SK-N-SH (cell line): ENCODE results near the gene CCDC93. TPM values are rescaled to one million over a fixed set of nuclear protein-coding genes. Genes with fewer than 3 reads are reported as not detected.
A peak's percentile ranks its signal among the peaks of the same experiment; 100 is the strongest.

Experiments used
- CTCF ChIA-PET: fragments of 300-600, 350-600 bp; formaldehyde crosslinking; extraction: SDS; loops from one replicate; lab custom pipeline; 2021; lab: Yijun Ruan, JAX
- POLR2A ChIA-PET: fragments of 350-600 bp; sonication (Branson Sonifier 250); formaldehyde crosslinking; extraction: SDS; loops from one replicate; lab custom pipeline; 2020; ENCODE audit warnings: antibody characterized with exemption, inconsistent platforms; lab: Yijun Ruan, JAX
- DNase-seq: peaks from one replicate; pipeline ENCODE4 v3.0.0; 2012
- H2AFZ ChIP-seq: fragments of 200-600 bp; sonication (generic); 2 replicates; pipeline ENCODE4 v1.8.1; 2016; ENCODE audit warnings: antibody characterized with exemption, mild to moderate bottlenecking, low read depth
- H3F3A ChIP-seq: fragments of 200-600 bp; sonication (generic); replicated peaks from 2 replicates; pipeline ENCODE3; 2016; ENCODE audit warnings: antibody characterized with exemption, mild to moderate bottlenecking; ENCODE audit not compliant: insufficient read depth
- H3K27ac ChIP-seq, 2 experiments: fragments of 200-500 bp in 1 of 2; fragments of 200-600 bp in 1 of 2; sonication (Bioruptor generic) in 1 of 2; sonication (generic), shearing (Covaris generic) in 1 of 2; 2 replicates each; pipeline versions ENCODE4 v1.5.1 to v1.6.1; 2014 to 2016; ENCODE audit warnings: low read depth in 2 of 2, inconsistent platforms in 1 of 2, low read length in 1 of 2, mild to moderate bottlenecking in 1 of 2, mixed read lengths in 1 of 2
- H3K27me3 ChIP-seq: fragments of 200-600 bp; sonication (generic), shearing (Covaris generic); 2 replicates; pipeline ENCODE4 v1.6.1; 2016; ENCODE audit warnings: mixed run types; ENCODE audit not compliant: insufficient read depth
- H3K36me3 ChIP-seq, 2 experiments: fragments of 200-500 bp in 1 of 2; fragments of 200-600 bp in 1 of 2; sonication (Bioruptor generic) in 1 of 2; sonication (generic) in 1 of 2; replicated peaks in 1 of 2; 2 replicates each; pipeline versions ENCODE3 to v1.5.1; 2014 to 2016; ENCODE audit warnings: low read length in 1 of 2, mild to moderate bottlenecking in 1 of 2; ENCODE audit not compliant: insufficient read depth in 2 of 2, control insufficient read depth in 1 of 2
- H3K4me1 ChIP-seq, 2 experiments: fragments of 200-500 bp in 1 of 2; fragments of 200-600 bp in 1 of 2; sonication (Bioruptor generic) in 1 of 2; sonication (generic), shearing (Covaris generic) in 1 of 2; 2 replicates each; pipeline versions ENCODE4 v1.5.1 to v1.6.1; 2014 to 2016; ENCODE audit warnings: low read depth in 1 of 2, low read length in 1 of 2, mixed run types in 1 of 2; ENCODE audit not compliant: insufficient read depth in 2 of 2, control insufficient read depth in 1 of 2
- H3K4me2 ChIP-seq: fragments of 200-600 bp; sonication (generic), shearing (Covaris generic); 2 replicates; pipeline ENCODE4 v1.6.1; 2017; ENCODE audit warnings: mixed run types
- H3K4me3 ChIP-seq, 2 experiments: fragments of 200-500 bp in 1 of 2; fragments of 200-600 bp in 1 of 2; sonication (Bioruptor generic) in 1 of 2; sonication (generic), shearing (Covaris generic) in 1 of 2; 2 replicates each; pipeline versions ENCODE4 v1.5.1 to v1.8.1; 2014 to 2016; ENCODE audit warnings: low read depth in 2 of 2, inconsistent platforms in 1 of 2, low read length in 1 of 2, mild to moderate bottlenecking in 1 of 2, mixed read lengths in 1 of 2, moderate library complexity in 1 of 2
- H3K79me2 ChIP-seq: fragments of 200-600 bp; sonication (generic); 2 replicates; pipeline ENCODE4 v1.8.1; 2017; ENCODE audit warnings: mild to moderate bottlenecking; ENCODE audit not compliant: insufficient read depth
- H3K9ac ChIP-seq: fragments of 200-600 bp; sonication (generic); 2 replicates; pipeline ENCODE4 v1.6.1; 2017; ENCODE audit warnings: mixed run types
- H3K9me2 ChIP-seq: fragments of 200-600 bp; sonication (generic); 2 replicates; pipeline ENCODE4 v1.6.1; 2017; ENCODE audit warnings: mixed run types
- H3K9me3 ChIP-seq: fragments of 200-600 bp; sonication (generic); 2 replicates; pipeline ENCODE4 v1.6.1; 2017; ENCODE audit warnings: mixed run types, mild to moderate bottlenecking, moderate library complexity
- H4K20me1 ChIP-seq: fragments of 200-600 bp; sonication (generic); 2 replicates; pipeline ENCODE4 v1.6.1; 2017; ENCODE audit warnings: mild to moderate bottlenecking, mixed run types; ENCODE audit not compliant: insufficient read depth
- ELF1 ChIP-seq: IDR thresholded peaks from 2 replicates; pipeline ENCODE4 v1.4.0; 2012
- EZH2phosphoT487 ChIP-seq: fragments of 200-600 bp; sonication (generic); IDR thresholded peaks from 2 replicates; pipeline ENCODE4 v1.6.1; 2017; ENCODE audit warnings: low read depth, mixed run types, mild to moderate bottlenecking, antibody characterized with exemption, moderate library complexity, borderline replicate concordance
- FOSL2 ChIP-seq: IDR thresholded peaks from 2 replicates; pipeline ENCODE4 v1.4.0; 2012; ENCODE audit warnings: low read depth, mild to moderate bottlenecking, moderate library complexity, borderline replicate concordance
- GABPA ChIP-seq: IDR thresholded peaks from 2 replicates; pipeline ENCODE4 v1.4.0; 2012; ENCODE audit warnings: low read depth, mild to moderate bottlenecking
- NFIC ChIP-seq: IDR thresholded peaks from 2 replicates; pipeline ENCODE4 v1.4.0; 2012; ENCODE audit warnings: borderline replicate concordance
- NRF1 ChIP-seq: IDR thresholded peaks from 2 replicates; pipeline ENCODE4 v1.6.1; 2012; ENCODE audit warnings: low read depth, mild to moderate bottlenecking, low read length
- RAD21 ChIP-seq: IDR thresholded peaks from 2 replicates; pipeline ENCODE4 v1.6.1; 2012; ENCODE audit warnings: mild to moderate bottlenecking, low read length
- RFX5 ChIP-seq: IDR thresholded peaks from 2 replicates; pipeline ENCODE4 v1.6.1; 2012; ENCODE audit warnings: mild to moderate bottlenecking, improper control_type of control experiment, low read length
- RXRA ChIP-seq: IDR thresholded peaks from 2 replicates; pipeline ENCODE4 v1.4.0; 2012; ENCODE audit warnings: low read depth, mild to moderate bottlenecking, borderline replicate concordance
- SMC3 ChIP-seq: IDR thresholded peaks from 2 replicates; pipeline ENCODE4 v1.6.1; 2012; ENCODE audit warnings: low read depth, low read length, improper control_type of control experiment
- TAF1 ChIP-seq: IDR thresholded peaks from 2 replicates; pipeline ENCODE4 v1.6.1; 2012; ENCODE audit warnings: low read depth, mild to moderate bottlenecking, low read length, moderate library complexity, borderline replicate concordance
- YY1 ChIP-seq: IDR thresholded peaks from 2 replicates; pipeline ENCODE4 v1.4.0; 2012; ENCODE audit warnings: low read depth, mild to moderate bottlenecking
- WGBS: methylation state at CpG from one replicate; pipeline ENCODE4 v1.1.6; 2017; ENCODE audit warnings: low lambda C conversion rate; 5-methylcytosine and 5-hydroxymethylcytosine counted together
- polyA plus RNA-seq, 3 experiments: library from polyadenylated mRNA; depleted of rRNA; stranded (reverse); fragments of >200 nt; gene quantifications; 2 replicates each; pipeline ENCODE4 v1.2.3, GENCODE V29; 2012
- TF ChIP-seq, protein P1 (sequence below): fragments of 200-600 bp; sonication (generic); IDR thresholded peaks from 2 replicates; pipeline ENCODE4 v1.6.1; 2017; ENCODE audit warnings: antibody characterized with exemption, mild to moderate bottlenecking, moderate library complexity
- TF ChIP-seq, protein P2 (sequence below): IDR thresholded peaks from 2 replicates; pipeline ENCODE4 v1.4.0; 2012; ENCODE audit warnings: low read depth
- TF ChIP-seq, protein P3 (sequence below): IDR thresholded peaks from 2 replicates; pipeline ENCODE4; 2012
- TF ChIP-seq, protein P4 (sequence below): IDR thresholded peaks from 2 replicates; pipeline ENCODE4 v1.4.0; 2012; ENCODE audit warnings: low read depth, borderline replicate concordance

The CCDC93 gene
- polyA plus RNA-seq, 1 of the 3 experiments (the other 2 are of a cell fraction) = 11.7 TPM

DNA sequence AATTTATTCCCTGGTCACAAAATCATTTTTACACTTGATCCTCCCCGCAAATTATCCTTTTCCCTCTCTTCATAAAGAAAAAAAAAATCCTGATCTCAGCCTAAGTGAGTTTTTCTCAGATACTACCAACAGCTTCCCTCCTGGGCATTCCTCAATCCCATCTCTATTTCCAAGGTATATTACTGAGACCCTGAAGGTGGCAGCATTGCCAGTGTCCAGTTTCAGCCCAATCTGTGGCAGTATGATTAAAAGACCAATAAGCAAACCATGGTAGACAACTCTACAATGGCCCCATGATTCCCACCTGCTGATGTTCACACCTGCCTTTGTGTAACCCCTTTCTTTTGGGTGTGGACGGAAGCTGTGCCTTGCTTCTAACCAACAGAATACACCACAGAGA is 45.1 kb downstream of the CCDC93 start:
- WGBS = 88% methylated on average over 2 of the region's 2 CpGs
- DNase-seq = no peak
- H3K4me3 ChIP-seq = no peak overlapping the region
- ChIA-PET POLR2A (no interaction called here), CTCF (interaction anchor here (0.6 to 3.7 kb wide), 8 partner anchors 9 to 169 kb away, joined by 3 to 28 read pairs (median 3); partner anchors contain the start of gene DDX18)
- no peak overlapping the region for H3K27ac ChIP-seq
- no peaks in the 10 kb centered on the region for H4K20me1 ChIP-seq
- TF ChIP-seq NFIC = no peak
- TF ChIP-seq, protein P1, sequence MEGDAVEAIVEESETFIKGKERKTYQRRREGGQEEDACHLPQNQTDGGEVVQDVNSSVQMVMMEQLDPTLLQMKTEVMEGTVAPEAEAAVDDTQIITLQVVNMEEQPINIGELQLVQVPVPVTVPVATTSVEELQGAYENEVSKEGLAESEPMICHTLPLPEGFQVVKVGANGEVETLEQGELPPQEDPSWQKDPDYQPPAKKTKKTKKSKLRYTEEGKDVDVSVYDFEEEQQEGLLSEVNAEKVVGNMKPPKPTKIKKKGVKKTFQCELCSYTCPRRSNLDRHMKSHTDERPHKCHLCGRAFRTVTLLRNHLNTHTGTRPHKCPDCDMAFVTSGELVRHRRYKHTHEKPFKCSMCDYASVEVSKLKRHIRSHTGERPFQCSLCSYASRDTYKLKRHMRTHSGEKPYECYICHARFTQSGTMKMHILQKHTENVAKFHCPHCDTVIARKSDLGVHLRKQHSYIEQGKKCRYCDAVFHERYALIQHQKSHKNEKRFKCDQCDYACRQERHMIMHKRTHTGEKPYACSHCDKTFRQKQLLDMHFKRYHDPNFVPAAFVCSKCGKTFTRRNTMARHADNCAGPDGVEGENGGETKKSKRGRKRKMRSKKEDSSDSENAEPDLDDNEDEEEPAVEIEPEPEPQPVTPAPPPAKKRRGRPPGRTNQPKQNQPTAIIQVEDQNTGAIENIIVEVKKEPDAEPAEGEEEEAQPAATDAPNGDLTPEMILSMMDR = peak; percentile 22
- peak; percentile 40 for TF ChIP-seq RAD21
- no peak for TF ChIP-seq GABPA
- no peak overlapping the region for H2AFZ ChIP-seq
- H3K9ac ChIP-seq = no peak overlapping the region
- peaks cover 6 to 11% of the 10 kb centered on the region in 2 experiments for H3K4me1 ChIP-seq
- H3K79me2 ChIP-seq = no peaks in the 10 kb centered on the region
- peaks cover 49 to 52% of the 10 kb centered on the region in 2 experiments for H3K36me3 ChIP-seq
- no peaks in the 10 kb centered on the region for H3K27me3 ChIP-seq
- H3K4me2 ChIP-seq = no peak overlapping the region
- no peaks in the 10 kb centered on the region for H3F3A ChIP-seq
- no peaks in the 10 kb centered on the region for H3K9me2 ChIP-seq
- H3K9me3 ChIP-seq = no peaks in the 10 kb centered on the region

DNA sequence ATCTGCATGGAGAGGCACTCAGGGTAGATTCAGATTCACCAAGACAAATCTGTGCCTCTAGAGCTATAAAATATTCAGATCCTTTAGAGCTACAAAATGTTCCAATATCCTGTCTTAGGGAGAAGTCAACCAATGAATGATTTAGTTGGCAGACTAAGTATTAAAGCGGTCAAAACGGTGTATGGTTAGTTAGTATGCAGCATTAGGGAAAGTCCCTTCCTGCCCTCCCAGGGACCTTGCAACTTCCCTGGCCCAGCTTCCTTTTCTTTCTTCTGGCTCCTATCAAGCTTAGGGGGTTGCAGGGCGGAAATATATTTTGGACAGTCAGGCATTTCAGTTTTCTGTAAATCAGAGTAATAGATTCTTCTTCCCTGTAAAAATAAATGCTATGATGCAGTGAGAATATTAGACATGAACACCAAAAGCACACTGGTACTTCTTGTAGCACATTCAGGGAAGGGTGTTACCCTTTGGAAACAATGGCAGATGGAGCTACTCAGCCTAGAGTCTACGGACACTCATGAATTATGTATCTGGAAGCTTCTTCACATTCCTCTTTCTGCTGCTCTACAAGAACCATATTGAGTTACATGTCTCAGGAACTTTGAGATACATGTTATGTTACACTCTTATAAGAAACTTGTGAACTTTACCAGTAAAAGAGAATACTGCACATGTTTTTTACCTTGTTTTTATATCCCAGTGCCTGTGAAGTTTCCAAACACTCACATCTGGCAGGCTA is 45.7 kb downstream of the CCDC93 start:
- Histone ChIP-seq H2AFZ (no peak overlapping the region), H4K20me1 (no peaks in the 10 kb centered on the region), H3F3A (no peaks in the 10 kb centered on the region), H3K9ac (no peak overlapping the region), H3K27ac (no peak overlapping the region), H3K4me3 (no peak overlapping the region), H3K4me2 (no peak overlapping the region), H3K9me3 (no peaks in the 10 kb centered on the region), H3K9me2 (no peaks in the 10 kb centered on the region), H3K27me3 (no peaks in the 10 kb centered on the region), H3K4me1 (peaks cover 5 to 6% of the 10 kb centered on the region in 2 experiments), H3K36me3 (peaks cover 50 to 58% of the 10 kb centered on the region in 2 experiments), H3K79me2 (no peaks in the 10 kb centered on the region)
- ChIA-PET POLR2A (no interaction called here), CTCF (interaction anchor here (0.6 to 3.7 kb wide), 9 partner anchors 8 to 168 kb away, joined by 3 to 28 read pairs (median 3); no protein-coding TSS in a partner anchor)
- no peak for DNase-seq
- TF ChIP-seq, protein P2, sequence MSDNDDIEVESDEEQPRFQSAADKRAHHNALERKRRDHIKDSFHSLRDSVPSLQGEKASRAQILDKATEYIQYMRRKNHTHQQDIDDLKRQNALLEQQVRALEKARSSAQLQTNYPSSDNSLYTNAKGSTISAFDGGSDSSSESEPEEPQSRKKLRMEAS = no peak
- TF ChIP-seq NRF1 (no peak), FOSL2 (no peak), EZH2phosphoT487 (no peak), RFX5 (no peak), GABPA (no peak), TAF1 (no peak), RXRA (no peak), SMC3 (no peak), NFIC (no peak), ELF1 (no peak), YY1 (no peak)
- TF ChIP-seq, protein P3, sequence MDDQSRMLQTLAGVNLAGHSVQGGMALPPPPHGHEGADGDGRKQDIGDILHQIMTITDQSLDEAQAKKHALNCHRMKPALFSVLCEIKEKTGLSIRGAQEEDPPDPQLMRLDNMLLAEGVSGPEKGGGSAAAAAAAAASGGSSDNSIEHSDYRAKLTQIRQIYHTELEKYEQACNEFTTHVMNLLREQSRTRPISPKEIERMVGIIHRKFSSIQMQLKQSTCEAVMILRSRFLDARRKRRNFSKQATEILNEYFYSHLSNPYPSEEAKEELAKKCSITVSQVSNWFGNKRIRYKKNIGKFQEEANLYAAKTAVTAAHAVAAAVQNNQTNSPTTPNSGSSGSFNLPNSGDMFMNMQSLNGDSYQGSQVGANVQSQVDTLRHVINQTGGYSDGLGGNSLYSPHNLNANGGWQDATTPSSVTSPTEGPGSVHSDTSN = no peak
- TF ChIP-seq, protein P4, sequence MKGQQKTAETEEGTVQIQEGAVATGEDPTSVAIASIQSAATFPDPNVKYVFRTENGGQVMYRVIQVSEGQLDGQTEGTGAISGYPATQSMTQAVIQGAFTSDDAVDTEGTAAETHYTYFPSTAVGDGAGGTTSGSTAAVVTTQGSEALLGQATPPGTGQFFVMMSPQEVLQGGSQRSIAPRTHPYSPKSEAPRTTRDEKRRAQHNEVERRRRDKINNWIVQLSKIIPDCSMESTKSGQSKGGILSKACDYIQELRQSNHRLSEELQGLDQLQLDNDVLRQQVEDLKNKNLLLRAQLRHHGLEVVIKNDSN = no peak
- 95% methylated on average over 4 of the region's 4 CpGs for WGBS
